ENCODE measurements around the gene ALDH5A1. TPM values are rescaled to one million over a fixed set of nuclear protein-coding genes. Genes with fewer than 3 reads are reported as not detected.

The ALDH5A1 gene
- polyA plus RNA-seq, 3 donors, result 27.5 to 32.7 (median 30.6) TPM

Other genes with a start within 250 kb of the ALDH5A1 start
- gene DCDC2, start 136.9 kb upstream of the ALDH5A1 start, polyA plus RNA-seq (ENCODE audit: insufficient read length in 3 of 3), result 100 to 1,000 TPM in 2 of 3 donors, 10 to 100 TPM in 1; 96.5 to 145 (median 119) TPM
- gene MRS2, start 92.0 kb upstream of the ALDH5A1 start, polyA plus RNA-seq (ENCODE audit: insufficient read length in 3 of 3), result 10 to 100 TPM; 42.4 to 45.7 (median 43.7) TPM
- 1 to 10 TPM; 3.0 to 4.0 (median 3.7) TPM for gene GPLD1, start 5.4 kb upstream of the ALDH5A1 start, polyA plus RNA-seq (ENCODE audit: insufficient read length in 3 of 3)
- gene KIAA0319, start 151.2 kb downstream of the ALDH5A1 start, polyA plus RNA-seq (ENCODE audit: insufficient read length in 3 of 3), result under 1 TPM; 0.30 to 0.36 (median 0.30) TPM
- 10 to 100 TPM; 61.0 to 71.8 (median 63.6) TPM for gene TDP2, start 171.9 kb downstream of the ALDH5A1 start, polyA plus RNA-seq (ENCODE audit: insufficient read length in 3 of 3)
- gene ACOT13, start 172.1 kb downstream of the ALDH5A1 start, polyA plus RNA-seq (ENCODE audit: insufficient read length in 3 of 3), result 10 to 100 TPM; 30.8 to 40.3 (median 37.1) TPM
- 100 to 1,000 TPM; 127 to 143 (median 135) TPM for gene C6orf62, start 224.2 kb downstream of the ALDH5A1 start, polyA plus RNA-seq (ENCODE audit: insufficient read length in 3 of 3)